Skeletal muscle satellite cell (primary cell): ENCODE results near the gene ZNF436.
"Not testable (repeated sequence)": the region's sequence is repeated elsewhere in the genome, so short reads cannot be mapped to it uniquely, and the experiment has no call there.

Experiments used
- H3K27me3 ChIP-seq: 2 replicates; pipeline ENCODE4 v1.7.0; 2013; ENCODE audit warnings: low read length; ENCODE audit not compliant: control insufficient read depth, insufficient read depth
- H3K36me3 ChIP-seq: 2 replicates; pipeline ENCODE4 v1.7.0; 2013; ENCODE audit warnings: mild to moderate bottlenecking, control low read depth, low read length; ENCODE audit not compliant: insufficient read depth
- H3K4me1 ChIP-seq: 2 replicates; pipeline ENCODE4 v1.7.0; 2013; ENCODE audit warnings: low read length; ENCODE audit not compliant: control insufficient read depth, insufficient read depth
- H3K4me2 ChIP-seq: 2 replicates; pipeline ENCODE4 v1.7.0; 2013; ENCODE audit warnings: mild to moderate bottlenecking, low read length
- H3K4me3 ChIP-seq: 2 replicates; pipeline ENCODE4 v1.7.0; 2013; ENCODE audit warnings: low read length
- H3K9ac ChIP-seq: 2 replicates; pipeline ENCODE4 v1.7.0; 2013; ENCODE audit warnings: mild to moderate bottlenecking, low read depth, low read length, moderate library complexity
- H3K9me3 ChIP-seq: replicated peaks from 2 replicates; pipeline ENCODE4 v1.7.0; 2013; ENCODE audit warnings: mild to moderate bottlenecking, control low read depth, low read length

Gene ZNF436

DNA sequence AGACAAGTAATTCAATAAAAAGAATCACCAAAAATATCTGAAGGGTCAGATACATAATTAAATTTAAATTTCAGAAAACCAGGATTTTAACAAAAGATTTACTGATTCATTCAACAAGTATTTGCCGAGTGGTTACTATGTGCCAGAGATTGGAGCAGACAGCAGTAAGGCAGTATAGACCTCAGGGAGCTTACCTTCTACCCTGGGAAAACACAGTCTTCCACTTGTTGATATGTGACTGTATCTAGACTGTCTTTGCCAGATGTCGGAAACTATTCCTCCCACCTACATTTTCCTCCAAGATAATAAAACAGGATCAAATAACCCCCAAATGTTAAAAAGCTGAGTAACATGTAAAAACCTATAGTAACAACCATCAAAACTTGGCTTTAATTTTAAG lies 31.8 kb downstream of the ZNF436 start:
- Histone ChIP-seq H3K9ac (no peak overlapping the region), H3K4me1 (peaks cover 41% of the 10 kb centered on the region), H3K4me3 (no peak overlapping the region), H3K27me3 (no peaks in the 10 kb centered on the region), H3K4me2 (no peak overlapping the region), H3K36me3 (peaks cover 41% of the 10 kb centered on the region), H3K9me3 (no peaks in the 10 kb centered on the region)

DNA sequence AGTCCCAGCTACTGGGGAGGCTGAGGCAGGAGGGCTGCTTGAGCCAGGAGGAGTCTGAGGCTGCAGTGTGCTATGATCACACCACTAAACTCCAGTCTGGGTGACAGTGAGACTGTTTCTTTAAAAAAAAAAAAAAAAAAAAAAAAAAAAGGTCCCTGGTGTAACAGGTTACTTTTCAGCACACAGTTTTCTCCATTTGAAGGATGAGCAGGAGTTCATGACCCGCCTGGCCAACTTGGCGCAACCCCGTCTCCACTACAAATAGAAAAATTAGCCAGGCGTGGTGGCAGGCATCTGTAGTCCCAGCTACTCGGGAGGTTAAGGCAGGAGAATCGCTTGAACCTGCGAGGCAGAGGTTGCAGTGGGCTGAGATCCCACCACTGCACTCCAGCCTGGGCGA lies 37.9 kb downstream of the ZNF436 start:
- Histone ChIP-seq H3K4me1 (no peaks in the 10 kb centered on the region), H3K9me3 (no peaks in the 10 kb centered on the region), H3K4me2 (no peak overlapping the region), H3K4me3 (no peak overlapping the region), H3K36me3 (peaks cover 83% of the 10 kb centered on the region), H3K27me3 (no peaks in the 10 kb centered on the region), H3K9ac (no peak overlapping the region)

DNA sequence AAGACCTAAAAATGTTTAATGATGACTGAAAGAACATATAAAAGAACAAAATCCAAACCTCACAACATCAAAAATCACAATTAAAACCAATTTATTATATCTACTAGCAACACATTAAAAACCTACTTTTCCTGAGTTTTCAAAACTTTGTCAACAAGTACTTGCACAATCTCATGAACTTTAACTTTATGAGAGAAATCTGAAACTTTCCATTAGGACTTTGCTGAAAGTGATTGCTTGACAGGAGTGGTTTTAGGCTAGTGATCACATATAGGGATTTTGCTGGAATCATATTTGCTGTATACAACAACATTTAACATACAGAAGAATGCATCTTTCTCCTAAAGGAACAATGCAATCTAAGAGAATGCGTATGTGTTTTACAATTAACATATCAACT lies 38.8 kb downstream of the ZNF436 start:
- H3K9ac ChIP-seq, result no peak overlapping the region
- H3K36me3 ChIP-seq, result peaks cover 85% of the 10 kb centered on the region
- no peak overlapping the region for H3K4me2 ChIP-seq
- no peaks in the 10 kb centered on the region for H3K9me3 ChIP-seq
- no peak overlapping the region for H3K4me3 ChIP-seq
- H3K27me3 ChIP-seq, result no peaks in the 10 kb centered on the region
- no peaks in the 10 kb centered on the region for H3K4me1 ChIP-seq

DNA sequence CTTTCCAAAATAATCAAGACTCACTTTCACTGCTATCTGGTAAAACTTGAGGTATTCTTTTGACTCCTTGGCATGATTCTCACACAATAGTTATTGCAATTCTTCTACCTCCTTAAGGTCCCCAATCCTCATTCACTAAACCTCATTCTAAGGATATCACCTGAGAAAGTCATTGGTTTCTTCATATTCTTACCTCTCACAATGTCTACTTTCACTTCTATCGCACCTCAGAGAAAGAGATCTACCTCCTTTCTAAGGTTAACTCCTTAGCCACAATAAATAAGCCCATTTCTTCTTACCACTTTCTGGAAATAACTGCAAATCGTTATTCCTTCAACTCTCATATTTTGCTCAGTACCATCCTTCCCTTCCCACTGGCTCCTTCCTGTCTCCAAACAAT lies 44.2 kb downstream of the ZNF436 start:
- Histone ChIP-seq H3K9ac (no peak overlapping the region), H3K4me1 (peaks cover 3% of the 10 kb centered on the region), H3K27me3 (no peaks in the 10 kb centered on the region), H3K4me2 (no peak overlapping the region), H3K4me3 (no peak overlapping the region), H3K36me3 (peaks cover 73% of the 10 kb centered on the region), H3K9me3 (no peaks in the 10 kb centered on the region)

DNA sequence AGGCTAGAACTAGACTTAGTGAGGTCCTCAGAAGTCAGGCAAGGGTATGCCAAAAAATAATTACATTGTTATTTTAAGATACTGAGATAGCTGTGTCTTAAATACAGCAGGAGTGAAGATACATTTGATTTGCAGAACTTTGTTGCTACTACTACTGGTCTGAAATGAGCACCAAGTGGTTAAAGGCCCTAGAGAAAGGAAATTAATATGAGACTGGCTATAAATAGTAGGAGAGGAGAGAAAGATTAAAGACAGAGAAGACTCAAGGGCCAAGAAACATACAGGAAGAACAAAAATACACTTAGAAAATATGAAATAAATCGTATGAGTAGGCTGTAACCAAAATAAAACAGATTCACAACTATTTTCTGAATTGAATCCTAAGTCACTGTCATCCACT lies 46.9 kb downstream of the ZNF436 start:
- no peak overlapping the region for H3K9ac ChIP-seq
- H3K9me3 ChIP-seq, result no peaks in the 10 kb centered on the region
- H3K27me3 ChIP-seq, result no peaks in the 10 kb centered on the region
- no peak overlapping the region for H3K4me2 ChIP-seq
- H3K36me3 ChIP-seq, result peaks cover 73% of the 10 kb centered on the region
- H3K4me3 ChIP-seq, result no peak overlapping the region
- H3K4me1 ChIP-seq, result peaks cover 3% of the 10 kb centered on the region

DNA sequence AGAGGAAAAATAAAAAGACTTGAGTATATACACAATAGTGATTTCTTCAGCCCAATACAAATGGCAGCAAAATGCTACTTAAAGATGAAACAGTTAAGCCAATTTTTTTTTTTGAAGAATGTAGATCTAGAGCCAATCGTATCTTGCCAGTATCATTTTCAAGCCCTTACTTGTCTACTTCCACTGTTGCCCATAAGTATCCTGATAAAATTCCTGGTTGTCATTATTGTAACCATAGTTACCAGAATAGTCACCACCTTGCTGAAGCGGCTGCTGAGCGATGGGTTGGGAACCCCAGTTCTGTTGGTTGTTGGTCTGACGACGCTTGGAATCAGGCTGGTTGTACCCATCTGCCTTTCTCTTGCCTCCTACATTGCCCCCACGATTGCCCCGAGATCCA lies 59.4 kb downstream of the ZNF436 start:
- H3K27me3 ChIP-seq, result not testable (repeated sequence)
- H3K36me3 ChIP-seq, result peaks cover 71% of the 10 kb centered on the region

More for the DNA sequence above, 59.4 kb downstream of the ZNF436 start:
- not testable (repeated sequence) for H3K9me3 ChIP-seq, H3K4me1 ChIP-seq, H3K4me2 ChIP-seq, H3K9ac ChIP-seq, H3K4me3 ChIP-seq
